Gastrocnemius medialis (tissue), 4 donors: ENCODE data around the gene GAB1. TPM values are rescaled to one million over a fixed set of nuclear protein-coding genes. Genes with fewer than 3 reads are reported as not detected.

Experiments
- ATAC-seq, 2 donors: fragments of 150-250 bp; one replicate each; pipeline ENCODE4 v1.9.1; 2016
- DNase-seq, 2 donors: peaks; one replicate each; pipeline ENCODE4 v3.0.0-alpha.2; 2019
- H3K27ac ChIP-seq, 4 donors: fragments of 200-600 bp; sonication (generic); 1 replicate in 1 of 4; 2 replicates in 3 of 4; pipeline ENCODE4 v1.5.1; 2016 to 2018; ENCODE audit warnings: mild to moderate bottlenecking in 2 of 4, moderate library complexity in 1 of 4
- H3K27me3 ChIP-seq, 3 donors: fragments of 200-600 bp; sonication (generic) in 2 of 3; 1 replicate in 1 of 3; 2 replicates in 2 of 3; pipeline versions ENCODE4 v1.5.1 to v1.6.0; 2016 to 2019; ENCODE audit warnings: mild to moderate bottlenecking in 1 of 3, moderate library complexity in 1 of 3
- H3K36me3 ChIP-seq, 2 donors: fragments of 200-600 bp; sonication (generic) in 1 of 2; one replicate each; pipeline ENCODE4 v1.5.1; 2017 to 2018
- H3K4me1 ChIP-seq, 2 donors: fragments of 200-600 bp; sonication (generic) in 1 of 2; one replicate each; pipeline ENCODE4 v1.5.1; 2016 to 2017; ENCODE audit warnings: mild to moderate bottlenecking in 2 of 2
- H3K4me3 ChIP-seq, 4 donors: fragments of 200-600 bp; sonication (generic) in 3 of 4; 1 replicate in 1 of 4; 2 replicates in 3 of 4; pipeline ENCODE4 v1.5.1; 2016 to 2019; ENCODE audit warnings: mild to moderate bottlenecking in 2 of 4
- H3K9me3 ChIP-seq, 3 donors: fragments of 200-600 bp; sonication (generic) in 2 of 3; 1 replicate in 1 of 3; 2 replicates in 2 of 3; pipeline ENCODE4 v1.5.1; 2016 to 2019
- POLR2A ChIP-seq, 2 donors: fragments of 450-650 bp; IDR thresholded peaks; one replicate each; pipeline ENCODE4 v1.6.1; 2017; ENCODE audit warnings: antibody characterized with exemption in 2 of 2, mild to moderate bottlenecking in 2 of 2, moderate library complexity in 2 of 2
- in situ Hi-C, 4 donors: fragments of 200-750 bp; cut with MboI; loops; one replicate each; pipeline versions ENCODE4 v1.15.0 to v1.8.0; 2017; ENCODE audit warnings: low sequenced_read_pairs in 4 of 4
- intact Hi-C: fragments of 100-400 bp; cut with DNase I; formaldehyde crosslinking; loops from one replicate; pipeline ENCODE4 v1.15.1; 2023; ENCODE audit warnings: low total_unique reads
- total RNA-seq, 4 donors: library from RNA; depleted of rRNA; stranded (reverse); fragments of >200 nt; gene quantifications; one replicate each; pipeline versions ENCODE4 v1.1.0 to v1.2.3, GENCODE V29; 2016
- TF ChIP-seq, protein P1 (sequence below), 5 experiments: fragments of 450-650 bp in 3 of 5; fragments of 200-600 bp in 2 of 5; sonication (generic) in 2 of 5; IDR thresholded peaks in 4 of 5; conservative IDR thresholded peaks in 1 of 5; 1 replicate in 4 of 5; 2 replicates in 1 of 5; pipeline ENCODE4 v1.5.1; 2016 to 2019; ENCODE audit warnings: antibody characterized with exemption in 5 of 5, mild to moderate bottlenecking in 3 of 5, moderate library complexity in 3 of 5

Gene GAB1
- total RNA-seq, 4 donors from 2014 or later = 11.4 to 27.9 (median 26.6) TPM

DNA sequence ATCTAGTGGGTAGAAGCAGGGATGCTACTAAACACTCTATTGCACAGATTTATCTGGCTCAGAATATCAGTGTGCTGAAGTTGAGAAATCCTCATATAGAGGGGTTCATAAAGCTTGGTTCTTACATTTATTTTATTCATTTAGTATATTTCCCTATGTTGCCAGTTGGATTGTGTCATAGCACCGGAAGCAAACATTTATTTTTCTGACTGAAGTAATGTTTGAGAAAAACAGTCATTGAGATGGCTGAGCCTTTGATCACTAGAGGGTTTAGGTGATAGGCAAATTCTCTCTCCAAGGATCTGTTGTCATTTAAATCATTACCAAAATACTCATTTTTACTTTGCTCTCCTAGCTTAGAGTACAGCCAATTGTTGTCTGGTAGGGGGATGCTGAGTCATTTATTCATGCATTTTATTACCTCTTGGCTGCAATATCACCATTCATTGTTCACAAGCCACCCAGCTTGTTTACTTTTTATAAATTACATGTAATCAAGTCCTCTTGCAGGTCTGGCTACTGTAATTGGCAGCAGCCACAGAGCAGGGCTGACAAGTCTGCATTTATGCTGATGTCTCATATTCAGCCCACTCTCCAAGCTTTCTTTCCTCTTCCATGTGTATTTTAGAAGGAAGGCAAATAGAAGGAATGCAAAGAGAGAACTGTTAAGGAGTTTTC, 15.2 kb downstream of the GAB1 start:
- no peak for TF ChIP-seq POLR2A (IDR thresholded peaks at IDR 0.05)
- TF ChIP-seq, protein P1, sequence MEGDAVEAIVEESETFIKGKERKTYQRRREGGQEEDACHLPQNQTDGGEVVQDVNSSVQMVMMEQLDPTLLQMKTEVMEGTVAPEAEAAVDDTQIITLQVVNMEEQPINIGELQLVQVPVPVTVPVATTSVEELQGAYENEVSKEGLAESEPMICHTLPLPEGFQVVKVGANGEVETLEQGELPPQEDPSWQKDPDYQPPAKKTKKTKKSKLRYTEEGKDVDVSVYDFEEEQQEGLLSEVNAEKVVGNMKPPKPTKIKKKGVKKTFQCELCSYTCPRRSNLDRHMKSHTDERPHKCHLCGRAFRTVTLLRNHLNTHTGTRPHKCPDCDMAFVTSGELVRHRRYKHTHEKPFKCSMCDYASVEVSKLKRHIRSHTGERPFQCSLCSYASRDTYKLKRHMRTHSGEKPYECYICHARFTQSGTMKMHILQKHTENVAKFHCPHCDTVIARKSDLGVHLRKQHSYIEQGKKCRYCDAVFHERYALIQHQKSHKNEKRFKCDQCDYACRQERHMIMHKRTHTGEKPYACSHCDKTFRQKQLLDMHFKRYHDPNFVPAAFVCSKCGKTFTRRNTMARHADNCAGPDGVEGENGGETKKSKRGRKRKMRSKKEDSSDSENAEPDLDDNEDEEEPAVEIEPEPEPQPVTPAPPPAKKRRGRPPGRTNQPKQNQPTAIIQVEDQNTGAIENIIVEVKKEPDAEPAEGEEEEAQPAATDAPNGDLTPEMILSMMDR (IDR thresholded peaks at IDR 0.05 in 4 of 5, conservative IDR thresholded peaks at IDR 0.05 in 1 of 5) = no peak
- DNase-seq (no peak), ATAC-seq (peak in 1 of 2 donors; percentile 32)
- H3K27me3 ChIP-seq = no peaks in the 10 kb centered on the region
- intact Hi-C loops = no loop called here
- H3K9me3 ChIP-seq = no peaks in the 10 kb centered on the region
- no peaks in the 10 kb centered on the region for H3K36me3 ChIP-seq
- H3K27ac ChIP-seq = peak overlapping the region in 3 of 4 donors; percentile 12 to 69 (median 53)
- in situ Hi-C loops = no loop called here
- no peak overlapping the region for H3K4me3 ChIP-seq
- H3K4me1 ChIP-seq = peaks cover 53 to 61% of the 10 kb centered on the region in 2 donors

DNA sequence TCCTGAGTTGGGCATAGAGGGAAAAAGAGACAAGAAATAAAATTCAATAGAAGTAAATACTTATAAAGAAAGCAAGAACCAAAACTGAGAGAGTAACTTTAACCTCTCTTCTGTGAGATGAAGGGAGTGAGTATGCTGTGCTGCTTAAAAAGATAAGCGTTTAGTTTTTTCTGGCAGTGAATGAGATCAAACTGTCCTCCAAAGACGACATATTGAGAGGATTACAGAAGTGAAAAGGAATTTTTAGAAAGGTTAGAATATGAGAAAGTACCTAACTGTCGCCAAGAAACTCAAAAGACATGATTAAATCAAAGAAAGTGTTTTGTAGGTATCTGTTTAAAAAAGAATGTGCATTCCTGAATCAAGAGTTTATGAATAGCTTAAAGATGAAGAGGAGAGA, 16.0 kb downstream of the GAB1 start:
- TF ChIP-seq, protein P1 (IDR thresholded peaks at IDR 0.05 in 4 of 5, conservative IDR thresholded peaks at IDR 0.05 in 1 of 5) = no peak
- TF ChIP-seq POLR2A (IDR thresholded peaks at IDR 0.05) = no peak
- in situ Hi-C loops (no loop called here), intact Hi-C loops (no loop called here)
- Histone ChIP-seq H3K4me1 (peaks cover 61 to 68% of the 10 kb centered on the region in 2 donors), H3K4me3 (no peak overlapping the region), H3K27me3 (no peaks in the 10 kb centered on the region), H3K27ac (peak overlapping the region; percentile 12 to 69 (median 35)), H3K36me3 (no peaks in the 10 kb centered on the region), H3K9me3 (no peaks in the 10 kb centered on the region)
- no peak for ATAC-seq
- no peak for DNase-seq

DNA sequence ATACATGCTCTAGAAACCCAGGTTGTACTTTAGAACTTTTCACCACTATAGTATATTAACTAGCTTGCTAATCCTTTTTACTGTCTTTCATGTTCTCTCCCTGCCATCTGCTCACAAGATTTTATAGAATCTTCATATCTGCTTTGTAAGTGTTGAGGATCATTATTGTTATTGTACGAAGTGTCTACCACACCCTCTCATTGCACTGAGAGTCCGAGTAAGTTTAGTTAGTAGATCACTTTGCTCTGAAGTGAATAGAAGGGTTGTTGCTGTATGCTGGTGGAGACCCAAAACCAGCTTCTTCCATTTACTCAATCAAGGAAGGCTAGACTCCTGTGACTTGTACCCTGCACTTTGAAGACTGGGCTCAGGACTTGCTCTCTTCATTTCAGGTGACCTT, 17.1 kb downstream of the GAB1 start:
- no peaks in the 10 kb centered on the region for H3K9me3 ChIP-seq

DNA sequence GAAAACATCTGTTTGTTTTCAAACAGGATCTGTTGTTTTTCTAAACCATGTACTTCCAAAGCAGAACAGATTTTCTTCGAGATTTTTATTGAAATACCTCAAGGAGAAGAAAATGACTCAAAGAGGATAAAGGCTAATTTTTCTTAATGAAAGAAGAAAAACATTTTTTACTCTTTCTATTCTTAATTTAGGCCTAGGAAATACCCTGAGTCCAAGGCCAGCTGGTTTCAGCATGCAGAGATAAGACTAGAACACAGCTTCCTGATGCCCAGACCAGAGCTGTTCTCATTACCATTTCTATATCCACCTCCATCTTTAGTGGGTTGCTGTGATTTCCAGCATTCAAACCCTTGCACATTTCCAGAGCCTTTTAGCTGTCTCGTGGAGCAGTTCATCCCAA, 18.3 kb downstream of the GAB1 start:
- no peaks in the 10 kb centered on the region for H3K9me3 ChIP-seq
- in situ Hi-C loops (no loop called here), intact Hi-C loops (no loop called here)
- DNase-seq (no peak), ATAC-seq (no peak)
- H3K36me3 ChIP-seq = no peaks in the 10 kb centered on the region
- TF ChIP-seq POLR2A (IDR thresholded peaks at IDR 0.05) = no peak
- TF ChIP-seq, protein P1 (IDR thresholded peaks at IDR 0.05 in 4 of 5, conservative IDR thresholded peaks at IDR 0.05 in 1 of 5) = no peak
- H3K27ac ChIP-seq = peak overlapping the region; percentile 31 to 69 (median 52)
- no peaks in the 10 kb centered on the region for H3K27me3 ChIP-seq
- peaks cover 82 to 88% of the 10 kb centered on the region in 2 donors for H3K4me1 ChIP-seq
- H3K4me3 ChIP-seq = no peak overlapping the region

More for the DNA sequence above, 17.1 kb downstream of the GAB1 start:
- TF ChIP-seq POLR2A (IDR thresholded peaks at IDR 0.05) = no peak
- TF ChIP-seq, protein P1 (IDR thresholded peaks at IDR 0.05 in 4 of 5, conservative IDR thresholded peaks at IDR 0.05 in 1 of 5) = no peak
- in situ Hi-C loops (no loop called here), intact Hi-C loops (no loop called here)
- Histone ChIP-seq H3K4me1 (peaks cover 72 to 76% of the 10 kb centered on the region in 2 donors), H3K27me3 (no peaks in the 10 kb centered on the region), H3K4me3 (no peak overlapping the region), H3K27ac (peak overlapping the region in 3 of 4 donors; percentile 30 to 69 (median 53)), H3K36me3 (no peaks in the 10 kb centered on the region)
- DNase-seq (no peak), ATAC-seq (no peak)
